HepG2 (cell line): ENCODE results near the gene APOC1. TPM values are rescaled to one million over a fixed set of nuclear protein-coding genes. Genes with fewer than 3 reads are reported as not detected.

Experiments used
- EEA1 ChIP-seq: sonication (generic); formaldehyde crosslinking; IDR thresholded peaks from 2 replicates; pipeline ENCODE4 v1.5.1; 2020; ENCODE audit warnings: mild to moderate bottlenecking, missing genetic modification reagents, borderline replicate concordance
- GABPA ChIP-seq, 2 experiments: IDR thresholded peaks; 2 replicates each; pipeline ENCODE4 v1.6.1; 2011 to 2016; ENCODE audit warnings: low read depth in 2 of 2, low read length in 1 of 2, missing biosample characterization in 1 of 2, missing genetic modification characterization in 1 of 2
- PHF21A ChIP-seq: sonication (generic); formaldehyde crosslinking; IDR thresholded peaks from 2 replicates; pipeline ENCODE4 v1.5.0; 2020; ENCODE audit warnings: mild to moderate bottlenecking, missing genetic modification reagents
- POLR2AphosphoS5 ChIP-seq: IDR thresholded peaks from 2 replicates; pipeline ENCODE4 v1.6.1; 2012; ENCODE audit warnings: low read depth, low read length
- SOX13 ChIP-seq, 3 experiments: fragments of 450-650 bp in 1 of 3; sonication (generic) in 1 of 3; formaldehyde crosslinking in 1 of 3; IDR thresholded peaks in 2 of 3; conservative IDR thresholded peaks in 1 of 3; 2 replicates each; pipeline versions ENCODE4 v1.5.0 to v1.6.1; 2016 to 2020; ENCODE audit warnings: antibody characterized with exemption in 1 of 3, mild to moderate bottlenecking in 1 of 3, missing compliant biosample characterization in 1 of 3, missing genetic modification reagents in 1 of 3, moderate library complexity in 1 of 3
- SPEN ChIP-seq: sonication (generic); formaldehyde crosslinking; IDR thresholded peaks from 2 replicates; pipeline ENCODE4 v1.5.1; 2020; ENCODE audit warnings: low read depth, mild to moderate bottlenecking, missing genetic modification reagents
- SRSF1 ChIP-seq: fragments of 200-400 bp; formaldehyde crosslinking; optimal IDR thresholded peaks from 2 replicates; pipeline ENCODE3; 2017; ENCODE audit warnings: mild to moderate bottlenecking, low read depth, low read length, moderate library complexity
- TGIF2 ChIP-seq: IDR thresholded peaks from 2 replicates; pipeline ENCODE4 v1.6.1; 2016; ENCODE audit warnings: control low read depth, missing compliant biosample characterization
- ZFP36L2 ChIP-seq: sonication (generic); formaldehyde crosslinking; IDR thresholded peaks from 2 replicates; pipeline ENCODE4 v1.4.0; 2020; ENCODE audit warnings: missing genetic modification reagents
- ZKSCAN1 ChIP-seq: fragments of 150-350 bp; IDR thresholded peaks from 2 replicates; pipeline ENCODE4 v1.6.1; 2014; ENCODE audit warnings: low read length
- ZMYM3 ChIP-seq: sonication (generic); formaldehyde crosslinking; IDR thresholded peaks from 2 replicates; pipeline ENCODE4 v1.5.1; 2020; ENCODE audit warnings: mild to moderate bottlenecking, missing genetic modification reagents
- ZNF138 ChIP-seq: sonication (generic); formaldehyde crosslinking; IDR thresholded peaks from 2 replicates; pipeline ENCODE4 v1.5.0; 2020; ENCODE audit warnings: mild to moderate bottlenecking, low read depth, missing genetic modification reagents
- ZNF432 ChIP-seq: sonication (generic); formaldehyde crosslinking; IDR thresholded peaks from 2 replicates; pipeline ENCODE4 v1.5.0; 2020; ENCODE audit warnings: missing genetic modification reagents, mild to moderate bottlenecking, borderline replicate concordance
- ZNF510 ChIP-seq: sonication (generic); formaldehyde crosslinking; IDR thresholded peaks from 2 replicates; pipeline ENCODE4 v1.4.0; 2020; ENCODE audit warnings: low read depth, mild to moderate bottlenecking, missing genetic modification reagents
- ZNF607 ChIP-seq: sonication (generic); formaldehyde crosslinking; IDR thresholded peaks from 2 replicates; pipeline ENCODE4 v1.5.1; 2020; ENCODE audit warnings: missing genetic modification reagents, mild to moderate bottlenecking, borderline replicate concordance
- ZNF749 ChIP-seq: sonication (generic); formaldehyde crosslinking; IDR thresholded peaks from 2 replicates; pipeline ENCODE4 v1.8.0; 2022; ENCODE audit warnings: mild to moderate bottlenecking, missing genetic modification reagents, moderate library complexity, borderline replicate concordance
- polyA plus RNA-seq, 8 experiments: library from polyadenylated mRNA; depleted of rRNA in 3 of 8; stranded (reverse) in 7 of 8; unstranded in 1 of 8; fragments of >200 nt; fragmentation: Illumina TruSeq in 4 of 8; extraction: Trizol in 4 of 8; gene quantifications; 2 replicates each; pipeline versions ENCODE4 v1.2.1 to v1.2.3, GENCODE V29; 2011 to 2016; ENCODE audit warnings: low read depth in 4 of 8, missing spikeins in 1 of 8, mixed read lengths in 1 of 8; ENCODE audit not compliant: insufficient read depth in 1 of 8
- total RNA-seq, 5 experiments: library from RNA; depleted of rRNA; stranded (reverse); fragments of >200 nt; fragmentation: Illumina TruSeq; extraction: Trizol; gene quantifications; 2 replicates each; pipeline ENCODE4 v1.2.3, GENCODE V29; 2016; ENCODE audit warnings: low read depth in 1 of 5
- TF ChIP-seq, protein P1 (sequence below): sonication (generic); formaldehyde crosslinking; IDR thresholded peaks from 2 replicates; pipeline ENCODE4 v1.5.0; 2020; ENCODE audit warnings: mild to moderate bottlenecking, missing genetic modification reagents, borderline replicate concordance
- TF ChIP-seq, protein P2 (sequence below): sonication (generic); formaldehyde crosslinking; IDR thresholded peaks from 2 replicates; pipeline ENCODE4 v1.5.0; 2020; ENCODE audit warnings: mild to moderate bottlenecking, low read depth, missing genetic modification reagents, borderline replicate concordance
- TF ChIP-seq, protein P3 (sequence below): IDR thresholded peaks from 2 replicates; pipeline ENCODE4 v1.6.1; 2016; ENCODE audit warnings: missing biosample characterization, missing genetic modification reagents, low read depth

The APOC1 gene
- total and polyA plus RNA-seq, 2 of the 13 experiments (the other 11 are each of a cell fraction or from before 2014, with no cell fraction given): 600 to 1,235 TPM

GRCh38 chr19:44954649-44955504, 40.5 kb downstream of the APOC1 start, which contains the start of gene CLPTM1 (continued):
- TF ChIP-seq GABPA (IDR thresholded peaks at IDR 0.05; ENCODE audit: low read depth, low read length): peak; percentile 70
- peak; percentile 91 for TF ChIP-seq GABPA (CRISPR knock-in tag; IDR thresholded peaks at IDR 0.05; ENCODE audit: low read depth)
- no peak for TF ChIP-seq ZNF432
- no peak for TF ChIP-seq ZNF138 (CRISPR knock-in tag)
- TF ChIP-seq TGIF2: peak; percentile 38; the same call in 1 of the 2 replicates
- TF ChIP-seq, protein P1, sequence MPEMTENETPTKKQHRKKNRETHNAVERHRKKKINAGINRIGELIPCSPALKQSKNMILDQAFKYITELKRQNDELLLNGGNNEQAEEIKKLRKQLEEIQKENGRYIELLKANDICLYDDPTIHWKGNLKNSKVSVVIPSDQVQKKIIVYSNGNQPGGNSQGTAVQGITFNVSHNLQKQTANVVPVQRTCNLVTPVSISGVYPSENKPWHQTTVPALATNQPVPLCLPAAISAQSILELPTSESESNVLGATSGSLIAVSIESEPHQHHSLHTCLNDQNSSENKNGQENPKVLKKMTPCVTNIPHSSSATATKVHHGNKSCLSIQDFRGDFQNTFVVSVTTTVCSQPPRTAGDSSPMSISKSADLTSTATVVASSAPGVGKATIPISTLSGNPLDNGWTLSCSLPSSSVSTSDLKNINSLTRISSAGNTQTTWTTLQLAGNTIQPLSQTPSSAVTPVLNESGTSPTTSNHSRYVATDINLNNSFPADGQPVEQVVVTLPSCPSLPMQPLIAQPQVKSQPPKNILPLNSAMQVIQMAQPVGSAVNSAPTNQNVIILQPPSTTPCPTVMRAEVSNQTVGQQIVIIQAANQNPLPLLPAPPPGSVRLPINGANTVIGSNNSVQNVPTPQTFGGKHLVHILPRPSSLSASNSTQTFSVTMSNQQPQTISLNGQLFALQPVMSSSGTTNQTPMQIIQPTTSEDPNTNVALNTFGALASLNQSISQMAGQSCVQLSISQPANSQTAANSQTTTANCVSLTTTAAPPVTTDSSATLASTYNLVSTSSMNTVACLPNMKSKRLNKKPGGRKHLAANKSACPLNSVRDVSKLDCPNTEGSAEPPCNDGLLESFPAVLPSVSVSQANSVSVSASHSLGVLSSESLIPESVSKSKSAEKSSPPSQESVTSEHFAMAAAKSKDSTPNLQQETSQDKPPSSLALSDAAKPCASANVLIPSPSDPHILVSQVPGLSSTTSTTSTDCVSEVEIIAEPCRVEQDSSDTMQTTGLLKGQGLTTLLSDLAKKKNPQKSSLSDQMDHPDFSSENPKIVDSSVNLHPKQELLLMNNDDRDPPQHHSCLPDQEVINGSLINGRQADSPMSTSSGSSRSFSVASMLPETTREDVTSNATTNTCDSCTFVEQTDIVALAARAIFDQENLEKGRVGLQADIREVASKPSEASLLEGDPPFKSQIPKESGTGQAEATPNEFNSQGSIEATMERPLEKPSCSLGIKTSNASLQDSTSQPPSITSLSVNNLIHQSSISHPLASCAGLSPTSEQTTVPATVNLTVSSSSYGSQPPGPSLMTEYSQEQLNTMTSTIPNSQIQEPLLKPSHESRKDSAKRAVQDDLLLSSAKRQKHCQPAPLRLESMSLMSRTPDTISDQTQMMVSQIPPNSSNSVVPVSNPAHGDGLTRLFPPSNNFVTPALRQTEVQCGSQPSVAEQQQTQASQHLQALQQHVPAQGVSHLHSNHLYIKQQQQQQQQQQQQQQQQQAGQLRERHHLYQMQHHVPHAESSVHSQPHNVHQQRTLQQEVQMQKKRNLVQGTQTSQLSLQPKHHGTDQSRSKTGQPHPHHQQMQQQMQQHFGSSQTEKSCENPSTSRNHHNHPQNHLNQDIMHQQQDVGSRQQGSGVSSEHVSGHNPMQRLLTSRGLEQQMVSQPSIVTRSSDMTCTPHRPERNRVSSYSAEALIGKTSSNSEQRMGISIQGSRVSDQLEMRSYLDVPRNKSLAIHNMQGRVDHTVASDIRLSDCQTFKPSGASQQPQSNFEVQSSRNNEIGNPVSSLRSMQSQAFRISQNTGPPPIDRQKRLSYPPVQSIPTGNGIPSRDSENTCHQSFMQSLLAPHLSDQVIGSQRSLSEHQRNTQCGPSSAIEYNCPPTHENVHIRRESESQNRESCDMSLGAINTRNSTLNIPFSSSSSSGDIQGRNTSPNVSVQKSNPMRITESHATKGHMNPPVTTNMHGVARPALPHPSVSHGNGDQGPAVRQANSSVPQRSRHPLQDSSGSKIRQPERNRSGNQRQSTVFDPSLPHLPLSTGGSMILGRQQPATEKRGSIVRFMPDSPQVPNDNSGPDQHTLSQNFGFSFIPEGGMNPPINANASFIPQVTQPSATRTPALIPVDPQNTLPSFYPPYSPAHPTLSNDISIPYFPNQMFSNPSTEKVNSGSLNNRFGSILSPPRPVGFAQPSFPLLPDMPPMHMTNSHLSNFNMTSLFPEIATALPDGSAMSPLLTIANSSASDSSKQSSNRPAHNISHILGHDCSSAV: no peak
- no peak for TF ChIP-seq ZMYM3 (CRISPR knock-in tag)
- TF ChIP-seq EEA1 (CRISPR knock-in tag): no peak
- TF ChIP-seq, protein P2, sequence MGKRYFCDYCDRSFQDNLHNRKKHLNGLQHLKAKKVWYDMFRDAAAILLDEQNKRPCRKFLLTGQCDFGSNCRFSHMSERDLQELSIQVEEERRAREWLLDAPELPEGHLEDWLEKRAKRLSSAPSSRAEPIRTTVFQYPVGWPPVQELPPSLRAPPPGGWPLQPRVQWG (CRISPR knock-in tag): no peak
- TF ChIP-seq ZNF510 (CRISPR knock-in tag): no peak
- peak; percentile 62; the same call in 1 of the 2 replicates for TF ChIP-seq ZNF749 (CRISPR knock-in tag)
- no peak for TF ChIP-seq ZFP36L2 (CRISPR knock-in tag)
- peak; percentile 71 for TF ChIP-seq POLR2AphosphoS5
- TF ChIP-seq SPEN (CRISPR knock-in tag): peak; percentile 90
- TF ChIP-seq ZNF607: no peak
- no peak for TF ChIP-seq SOX13 (IDR thresholded peaks at IDR 0.05)
- no peak for TF ChIP-seq SOX13 (CRISPR knock-in tag; conservative IDR thresholded peaks at IDR 0.05 in 1 of 2, IDR thresholded peaks at IDR 0.05 in 1 of 2)
- TF ChIP-seq PHF21A (CRISPR knock-in tag): peak; percentile 88
- TF ChIP-seq, protein P3, sequence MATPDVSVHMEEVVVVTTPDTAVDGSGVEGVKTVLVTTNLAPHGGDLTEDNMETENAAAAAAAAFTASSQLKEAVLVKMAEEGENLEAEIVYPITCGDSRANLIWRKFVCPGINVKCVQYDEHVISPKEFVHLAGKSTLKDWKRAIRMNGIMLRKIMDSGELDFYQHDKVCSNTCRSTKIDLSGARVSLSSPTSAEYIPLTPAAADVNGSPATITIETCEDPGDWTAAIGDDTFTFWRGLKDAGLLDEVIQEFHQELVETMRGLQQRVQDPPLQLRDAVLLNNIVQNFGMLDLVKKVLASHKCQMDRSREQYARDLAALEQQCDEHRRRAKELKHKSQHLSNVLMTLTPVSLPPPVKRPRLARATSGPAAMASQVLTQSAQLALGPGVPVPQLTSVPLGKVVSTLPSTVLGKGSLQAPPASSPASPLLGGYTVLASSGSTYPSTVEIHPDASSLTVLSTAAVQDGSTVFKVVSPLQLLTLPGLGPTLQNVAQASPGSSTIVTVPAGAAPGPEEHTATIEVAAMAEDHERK (CRISPR knock-in tag): no peak
- no peak for TF ChIP-seq SRSF1
- no peak for TF ChIP-seq ZKSCAN1
